ENCODE measurements around the gene PAQR6.

Gene PAQR6

GRCh38 chr1:156247460-156248322 is at the start of gene PAQR6:
Gene PAQR6 (minus strand): TSS chr1:156248056. CDS start chr1:156246731, 1,325 bp downstream.
- DNase-seq, result no peak

GRCh38 chr1:156295391-156295947 is 47.6 kb upstream of the PAQR6 start, which contains the start of gene GLMP:
Gene GLMP (minus strand): TSS chr1:156295679. CDS start chr1:156295645, 34 bp downstream.
- DNase-seq, result peak; percentile 23

DNA sequence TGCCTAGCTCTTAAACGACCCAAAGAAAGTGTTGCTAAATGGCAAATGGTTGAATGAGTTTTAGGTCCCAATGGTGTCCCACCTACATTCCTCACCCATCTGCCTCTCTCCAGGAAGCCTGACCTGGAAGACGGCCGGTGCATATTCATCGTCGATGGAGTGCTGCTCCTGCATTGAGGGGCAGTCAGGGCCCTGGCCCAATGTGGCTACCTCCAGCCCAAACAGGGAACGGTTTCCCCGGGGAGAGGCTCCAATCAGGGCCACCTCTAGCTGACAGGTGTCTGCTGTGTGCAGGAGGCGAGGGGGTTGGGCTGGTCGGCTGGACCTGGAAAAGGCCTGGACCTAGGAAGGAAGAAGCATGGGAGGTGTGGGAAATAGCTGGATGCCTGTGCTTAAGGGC is 46.0 kb upstream of the PAQR6 start:
- DNase-seq, result no peak

- no peak for DNase-seq
These were observed 45.2 kb upstream of the PAQR6 start for GRCh38 chr1:156293098-156293434.

DNA sequence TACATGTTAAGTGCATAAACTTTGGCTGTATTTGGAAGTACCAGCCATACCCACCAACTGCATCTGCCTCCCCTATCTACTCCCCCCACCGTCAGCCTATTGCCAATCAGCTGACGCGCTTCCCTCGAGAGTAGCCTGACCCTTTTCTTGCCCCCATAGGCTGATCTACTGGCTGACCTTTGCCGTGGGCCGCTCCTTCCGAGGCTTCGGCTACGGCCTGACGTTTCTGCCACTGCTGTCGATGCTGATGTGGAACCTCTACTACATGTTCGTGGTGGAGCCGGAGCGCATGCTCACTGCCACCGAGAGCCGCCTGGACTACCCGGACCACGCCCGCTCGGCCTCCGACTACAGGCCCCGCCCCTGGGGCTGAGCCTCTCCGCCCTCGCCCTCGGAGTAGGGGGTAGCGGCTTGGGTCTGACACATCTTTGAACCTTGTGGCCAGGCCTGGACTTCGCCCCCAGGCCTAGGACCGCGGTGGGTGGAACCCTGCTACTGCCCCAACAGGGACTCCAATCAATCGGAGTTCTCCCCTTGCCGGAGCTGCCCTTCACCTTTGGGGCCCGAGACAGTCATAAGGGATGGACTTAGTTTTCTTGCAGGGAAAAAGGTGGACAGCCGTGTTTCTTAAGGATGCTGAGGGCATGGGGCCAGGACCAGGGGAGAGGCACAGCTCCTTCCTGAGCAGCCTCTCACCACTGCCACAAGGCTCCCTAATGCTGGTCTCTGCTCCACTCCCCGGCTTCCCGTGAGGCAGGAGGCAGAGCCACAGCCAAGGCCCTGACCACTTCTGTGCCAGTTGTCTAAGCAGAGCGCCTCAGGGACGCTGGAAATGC is 43.6 kb upstream of the PAQR6 start:
- no peak for DNase-seq

- DNase-seq, result no peak
These were observed 42.0 kb upstream of the PAQR6 start for GRCh38 chr1:156289857-156290256.

DNA sequence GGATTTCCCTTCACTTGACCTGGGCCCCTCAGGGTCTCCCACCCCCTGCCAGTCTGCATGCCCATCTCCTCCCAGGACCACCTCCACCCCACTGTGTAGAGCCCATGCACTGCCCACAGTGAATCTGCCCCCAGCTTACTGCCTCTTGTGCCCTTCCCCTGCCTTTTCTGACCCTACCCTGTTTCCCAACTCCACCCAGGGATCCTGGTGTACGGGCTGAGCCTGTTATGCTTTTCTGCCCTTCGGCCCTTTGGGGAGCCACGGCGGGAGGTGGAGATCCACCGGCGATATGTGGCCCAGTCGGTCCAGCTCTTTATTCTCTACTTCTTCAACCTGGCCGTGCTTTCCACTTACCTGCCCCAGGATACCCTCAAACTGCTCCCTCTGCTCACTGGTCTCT is 38.2 kb upstream of the PAQR6 start:
- no peak for DNase-seq

GRCh38 chr1:156285437-156285836 is 37.6 kb upstream of the PAQR6 start:
- DNase-seq, result no peak

GRCh38 chr1:156284757-156285156 is 36.9 kb upstream of the PAQR6 start:
- DNase-seq, result no peak

DNA sequence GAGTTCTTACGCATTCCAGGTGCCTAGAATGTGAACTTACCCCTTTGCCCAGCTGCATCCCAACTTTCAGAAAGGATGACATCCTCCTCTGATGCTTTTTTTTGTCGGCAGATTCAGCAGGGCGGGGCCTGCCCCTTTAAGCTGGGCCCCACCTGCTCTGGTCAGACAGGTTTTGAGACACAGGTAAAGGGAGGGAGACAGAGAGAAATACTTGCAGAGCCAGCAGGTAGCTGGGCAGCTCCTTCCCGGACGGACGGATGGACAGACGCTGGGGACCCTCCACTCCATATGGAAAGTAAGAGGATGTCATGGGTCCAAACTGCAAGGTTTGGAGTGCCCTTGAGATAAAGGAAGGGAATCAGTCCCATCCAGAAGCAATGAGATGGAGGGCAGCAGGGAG is 36.3 kb upstream of the PAQR6 start, which contains the start of gene TMEM79:
TSS of gene TMEM79 (plus strand) at position 214 of the 400 bp plus-strand sequence. CDS start 902 bp downstream, outside the sequence.
- DNase-seq, result no peak

- no peak for DNase-seq
These were observed 35.7 kb upstream of the PAQR6 start for GRCh38 chr1:156283521-156283920.

GRCh38 chr1:156282479-156283222 is 34.8 kb upstream of the PAQR6 start, which contains the start of gene SMG5:
Gene SMG5 (minus strand): TSS chr1:156282825. CDS start chr1:156282680, 145 bp downstream.
- DNase-seq, result peak; percentile 99

DNA sequence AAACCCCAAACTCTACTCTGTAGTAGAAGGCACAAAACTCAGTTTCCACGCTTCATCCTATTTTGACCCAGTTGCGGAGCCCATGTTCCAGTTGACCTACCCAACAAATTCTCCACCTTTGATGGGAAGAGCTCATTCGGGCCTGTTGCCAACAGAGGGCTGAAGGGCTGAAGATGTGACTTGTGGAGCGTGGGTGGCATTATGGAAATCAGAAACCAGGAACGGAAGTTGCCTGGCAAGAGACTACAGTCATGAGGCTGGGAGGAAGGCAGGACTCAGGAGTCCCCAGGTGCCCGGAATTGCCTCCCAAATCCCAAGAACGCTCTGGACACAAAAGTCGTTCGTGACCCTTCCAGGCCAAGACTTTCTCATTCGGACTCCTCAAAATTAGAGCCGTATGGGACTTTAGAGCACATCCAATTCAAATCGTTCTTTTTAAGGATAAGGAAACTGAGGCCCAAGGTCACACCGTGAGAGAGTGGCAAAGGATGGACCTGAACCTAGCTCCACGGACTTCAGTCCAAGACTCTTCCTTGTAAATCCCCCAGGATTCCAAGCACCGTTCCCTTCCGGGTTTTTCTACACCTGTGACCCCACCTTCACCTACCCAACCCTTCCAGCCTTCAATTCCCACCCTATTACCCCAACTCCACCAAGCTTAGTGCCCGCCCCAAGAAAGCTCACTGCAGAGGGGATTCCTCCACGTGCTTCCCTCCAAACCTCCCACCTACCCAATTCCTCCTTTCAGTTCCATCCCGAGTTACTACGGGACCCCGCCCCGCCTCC is 34.0 kb upstream of the PAQR6 start:
- DNase-seq, result no peak

- no peak for DNase-seq
These were observed 33.4 kb upstream of the PAQR6 start for GRCh38 chr1:156281281-156281680.

- DNase-seq, result no peak
These were observed 32.0 kb upstream of the PAQR6 start for GRCh38 chr1:156279837-156280236.

DNA sequence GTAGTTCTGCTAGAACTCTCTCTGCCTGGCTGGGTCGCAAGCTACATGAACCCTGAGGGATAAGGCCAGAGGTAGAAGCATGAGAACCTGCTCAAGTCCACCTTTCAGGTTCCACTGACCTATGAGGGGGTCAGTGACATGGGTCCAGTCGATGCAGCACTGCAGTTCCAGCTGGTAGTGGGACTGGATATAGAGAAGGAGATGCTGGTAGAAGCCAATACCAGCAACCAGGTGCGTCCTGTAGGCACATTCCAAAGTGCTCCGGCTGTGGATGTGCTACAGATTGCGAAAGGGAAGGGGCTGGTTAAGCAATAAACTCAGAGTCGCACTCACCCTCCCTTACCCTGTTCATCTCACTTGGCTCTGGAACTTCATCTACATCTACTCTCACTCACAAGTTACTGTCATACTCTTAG is 29.1 kb upstream of the PAQR6 start:
- no peak for DNase-seq

DNA sequence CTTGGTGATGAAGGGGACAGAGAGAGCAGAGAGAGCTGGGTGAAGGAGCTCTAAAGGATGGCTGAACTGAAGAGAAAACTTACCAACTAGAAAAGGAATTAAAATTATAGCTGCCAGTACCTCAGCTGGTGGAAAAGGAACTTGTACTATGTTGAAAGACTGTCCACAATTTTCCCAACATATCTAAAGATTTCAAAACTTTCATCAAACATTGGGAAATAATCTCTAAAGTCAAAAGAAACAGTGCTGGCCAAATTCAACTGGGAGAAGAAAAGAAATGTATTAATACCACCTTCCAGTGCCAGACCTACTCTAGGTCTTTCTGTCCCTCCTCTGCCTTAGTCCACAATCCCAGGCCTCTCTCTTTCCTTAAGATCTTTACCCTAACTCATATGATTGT is 28.7 kb upstream of the PAQR6 start:
- no peak for DNase-seq

DNA sequence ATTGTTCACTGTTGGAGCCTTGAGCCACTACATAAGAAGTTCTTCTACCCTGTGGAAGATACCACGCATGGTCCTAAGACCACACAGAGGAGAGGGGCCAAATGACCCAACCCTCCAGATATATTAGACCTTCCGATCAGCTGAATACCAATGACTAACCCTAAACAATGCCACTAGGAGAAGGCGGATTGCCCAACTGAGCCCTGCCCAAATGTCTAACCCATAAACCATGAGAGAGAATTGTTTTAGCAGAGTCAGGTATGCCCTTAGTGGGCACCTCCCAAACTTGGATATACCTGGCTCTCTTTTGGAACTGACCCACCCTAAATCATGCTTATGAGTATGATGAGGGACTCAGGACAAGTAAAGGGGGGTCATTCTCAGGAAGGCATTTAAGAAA is 22.5 kb upstream of the PAQR6 start:
- DNase-seq, result no peak

DNA sequence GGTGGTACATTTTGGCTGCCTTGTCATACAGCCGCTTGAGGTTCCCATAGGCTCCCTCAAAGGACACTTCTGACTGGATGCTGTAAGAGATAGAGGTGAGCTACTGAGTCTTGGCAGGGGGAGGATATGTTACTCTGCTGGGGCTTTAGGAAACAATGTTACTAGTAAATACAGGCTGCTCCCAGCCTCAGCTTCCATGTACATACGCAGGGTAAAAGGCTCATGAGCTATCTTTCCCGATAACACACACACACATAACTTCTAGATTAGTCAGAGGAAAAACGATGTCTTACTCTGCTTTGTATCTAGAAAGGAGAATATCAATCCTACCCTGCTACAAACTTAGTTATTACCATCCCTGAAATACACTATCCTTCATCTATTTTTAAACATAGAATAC is 20.5 kb upstream of the PAQR6 start:
- no peak for DNase-seq

- DNase-seq, result no peak
These were observed 18.2 kb upstream of the PAQR6 start for GRCh38 chr1:156266051-156266450.

DNA sequence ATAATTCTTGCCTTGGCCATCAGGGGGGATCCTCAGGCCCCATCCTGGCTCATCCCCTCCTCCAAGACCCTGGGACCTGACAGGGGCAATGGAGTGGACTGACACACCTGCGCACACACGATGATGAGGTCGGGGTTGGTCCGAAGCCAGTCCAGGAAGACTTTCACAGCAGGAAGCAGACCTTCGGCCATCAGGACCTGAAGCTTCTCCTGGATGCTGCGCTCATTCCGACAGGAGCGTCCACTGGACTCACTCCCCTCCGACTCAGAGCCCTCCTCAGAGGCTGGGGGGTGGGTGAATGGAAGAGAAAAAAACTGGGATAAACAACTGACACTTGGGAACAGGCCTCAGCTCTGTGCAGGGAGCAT is 15.4 kb upstream of the PAQR6 start:
- DNase-seq, result no peak

Measured in NCI-H1092 treated with DMSO at 0.1 percent for 48 hours (cell line).